Liver (tissue), 9 donors: ENCODE data around the gene ENG. TPM values are rescaled to one million over a fixed set of nuclear protein-coding genes. Genes with fewer than 3 reads are reported as not detected.

ENCODE experiments used
- DNase-seq: peaks from one replicate; pipeline ENCODE4 v3.0.0-alpha.2; 2017; ENCODE audit warnings: low spot score
- H3K27ac ChIP-seq, 2 donors: one replicate each; pipeline ENCODE4 v1.7.0; 2013; ENCODE audit warnings: inconsistent platforms in 2 of 2, low read length in 2 of 2, control low read depth in 1 of 2, low read depth in 1 of 2, mild to moderate bottlenecking in 1 of 2
- H3K27me3 ChIP-seq, 4 donors: one replicate each; pipeline versions ENCODE4 v1.6.1 to v1.7.0; 2013; ENCODE audit warnings: low read length in 3 of 4, inconsistent platforms in 1 of 4, mild to moderate bottlenecking in 1 of 4, moderate library complexity in 1 of 4; ENCODE audit not compliant: control insufficient read depth in 4 of 4, insufficient read depth in 4 of 4
- H3K36me3 ChIP-seq, 4 donors: one replicate each; pipeline versions ENCODE4 v1.6.1 to v1.7.0; 2013; ENCODE audit warnings: low read length in 3 of 4, mild to moderate bottlenecking in 3 of 4, low read depth in 1 of 4, moderate library complexity in 1 of 4; ENCODE audit not compliant: control insufficient read depth in 4 of 4, insufficient read depth in 3 of 4
- H3K4me1 ChIP-seq, 4 donors: one replicate each; pipeline versions ENCODE4 v1.6.1 to v1.7.0; 2013; ENCODE audit warnings: low read length in 3 of 4, mild to moderate bottlenecking in 3 of 4, moderate library complexity in 1 of 4; ENCODE audit not compliant: control insufficient read depth in 4 of 4, insufficient read depth in 4 of 4
- H3K4me3 ChIP-seq, 3 donors: one replicate each; pipeline versions ENCODE4 v1.6.1 to v1.7.0; 2013; ENCODE audit warnings: low read length in 3 of 3, control low read depth in 1 of 3, low read depth in 1 of 3, mild to moderate bottlenecking in 1 of 3
- H3K9ac ChIP-seq, 2 donors: one replicate each; pipeline ENCODE4 v1.7.0; 2013; ENCODE audit warnings: low read length in 2 of 2, mild to moderate bottlenecking in 2 of 2, moderate library complexity in 2 of 2, control low read depth in 1 of 2, low read depth in 1 of 2
- H3K9me3 ChIP-seq, 4 donors: one replicate each; pipeline versions ENCODE4 v1.6.1 to v1.7.0; 2013; ENCODE audit warnings: low read length in 3 of 4; ENCODE audit not compliant: control insufficient read depth in 4 of 4
- ATF3 ChIP-seq: IDR thresholded peaks from 2 replicates; pipeline ENCODE4 v1.6.1; 2016; ENCODE audit warnings: antibody characterized with exemption
- EGR1 ChIP-seq, 2 donors: IDR thresholded peaks; 2 replicates each; pipeline ENCODE4 v1.6.1; 2016 to 2018; ENCODE audit warnings: antibody characterized with exemption in 2 of 2, low read depth in 2 of 2
- FOXA1 ChIP-seq: IDR thresholded peaks from 2 replicates; pipeline ENCODE4 v1.6.1; 2016; ENCODE audit warnings: antibody characterized with exemption
- FOXA2 ChIP-seq: IDR thresholded peaks from 2 replicates; pipeline ENCODE4 v1.6.1; 2016; ENCODE audit warnings: antibody characterized with exemption
- GABPA ChIP-seq, 2 donors: IDR thresholded peaks in 1 of 2; conservative IDR thresholded peaks in 1 of 2; 2 replicates each; pipeline ENCODE4 v1.6.1; 2016; ENCODE audit warnings: antibody characterized with exemption in 2 of 2, mild to moderate bottlenecking in 1 of 2, moderate library complexity in 1 of 2
- HNF4A ChIP-seq, 2 donors: conservative IDR thresholded peaks; 2 replicates each; pipeline ENCODE4 v1.6.1; 2016; ENCODE audit warnings: antibody characterized with exemption in 2 of 2, mild to moderate bottlenecking in 2 of 2
- HNF4G ChIP-seq: IDR thresholded peaks from 2 replicates; pipeline ENCODE4 v1.6.1; 2016; ENCODE audit warnings: antibody characterized with exemption
- JUND ChIP-seq, 2 donors: IDR thresholded peaks; 2 replicates each; pipeline ENCODE4 v1.6.1; 2016; ENCODE audit warnings: antibody characterized with exemption in 2 of 2
- MAX ChIP-seq: IDR thresholded peaks from 2 replicates; pipeline ENCODE4 v1.6.1; 2016; ENCODE audit warnings: antibody characterized with exemption
- NR2F2 ChIP-seq: IDR thresholded peaks from 2 replicates; pipeline ENCODE4 v1.6.1; 2016; ENCODE audit warnings: antibody characterized with exemption
- RAD21 ChIP-seq, 2 donors: IDR thresholded peaks; 2 replicates each; pipeline ENCODE4 v1.6.1; 2016; ENCODE audit warnings: antibody characterized with exemption in 2 of 2, mild to moderate bottlenecking in 2 of 2
- REST ChIP-seq: IDR thresholded peaks from 2 replicates; pipeline ENCODE4 v1.6.1; 2016; ENCODE audit warnings: antibody characterized with exemption, mild to moderate bottlenecking
- RXRA ChIP-seq, 2 donors: IDR thresholded peaks; 2 replicates each; pipeline ENCODE4 v1.6.1; 2017 to 2018; ENCODE audit warnings: antibody characterized with exemption in 2 of 2, mild to moderate bottlenecking in 1 of 2
- SP1 ChIP-seq: IDR thresholded peaks from 2 replicates; pipeline ENCODE4 v1.6.1; 2018; ENCODE audit warnings: antibody characterized with exemption, mild to moderate bottlenecking
- TAF1 ChIP-seq: conservative IDR thresholded peaks from 2 replicates; pipeline ENCODE4 v1.6.1; 2016; ENCODE audit warnings: antibody characterized with exemption, mild to moderate bottlenecking
- YY1 ChIP-seq: IDR thresholded peaks from 2 replicates; pipeline ENCODE4 v1.6.1; 2016; ENCODE audit warnings: antibody characterized with exemption, mild to moderate bottlenecking
- WGBS: extraction: QIAGEN DNeasy Blood & Tissue Kit; methylation state at CpG from one replicate; pipeline ENCODE4 v1.1.7; 2013; 5-methylcytosine and 5-hydroxymethylcytosine counted together
- polyA plus RNA-seq, 2 donors: library from polyadenylated mRNA; stranded (reverse) in 1 of 2; unstranded in 1 of 2; fragments of 200-250 nt in 1 of 2; fragments of >200 nt in 1 of 2; fragmentation: Nextera tagmentation in 1 of 2; extraction: Ambion mirVana in 1 of 2; gene quantifications; one replicate each; pipeline versions ENCODE4 v1.2.1 to v1.2.3, GENCODE V29; 2013 to 2015
- total RNA-seq, 2 donors: library from RNA; depleted of rRNA; stranded (reverse); fragments of >200 nt; gene quantifications; one replicate each; pipeline ENCODE4 v1.2.3, GENCODE V29; 2014
- TF ChIP-seq, protein P1 (sequence below): IDR thresholded peaks from 2 replicates; pipeline ENCODE4 v1.6.1; 2016; ENCODE audit warnings: antibody characterized with exemption
- TF ChIP-seq, protein P2 (sequence below): fragments of 150-350 bp; IDR thresholded peaks from 2 replicates; pipeline ENCODE4 v1.5.1; 2017; ENCODE audit warnings: improper control_type of control experiment, low read depth, low read length; ENCODE audit not compliant: missing input control
- donor health status: healthy.
- donor health status: healthy.
- donor health status: healthy.
- donor health status: healthy.
- donor health status: healthy.

The ENG gene
- total and polyA plus RNA-seq, 4 donors: 12.8 to 91.3 (median 24.2) TPM

GRCh38 chr9:127853312-127854183 is 910 bp downstream of the ENG start:
- 69% methylated on average over 13 of the region's 13 CpGs for WGBS
- peak overlapping the region; percentile 21 to 64 for H3K9ac ChIP-seq
- H3K4me3 ChIP-seq: peak overlapping the region; percentile 53 to 61 (median 59)
- H3K27ac ChIP-seq: peak overlapping the region; percentile 78 to 81
- no peak for TF ChIP-seq MAX
- no peak for TF ChIP-seq SP1
- no peak for TF ChIP-seq RAD21 (IDR thresholded peaks at IDR 0.05)
- no peak for TF ChIP-seq ATF3
- no peak for TF ChIP-seq NR2F2
- no peak for TF ChIP-seq REST
- no peak for TF ChIP-seq JUND (IDR thresholded peaks at IDR 0.05)
- TF ChIP-seq HNF4A (conservative IDR thresholded peaks at IDR 0.05): no peak
- TF ChIP-seq, protein P1, sequence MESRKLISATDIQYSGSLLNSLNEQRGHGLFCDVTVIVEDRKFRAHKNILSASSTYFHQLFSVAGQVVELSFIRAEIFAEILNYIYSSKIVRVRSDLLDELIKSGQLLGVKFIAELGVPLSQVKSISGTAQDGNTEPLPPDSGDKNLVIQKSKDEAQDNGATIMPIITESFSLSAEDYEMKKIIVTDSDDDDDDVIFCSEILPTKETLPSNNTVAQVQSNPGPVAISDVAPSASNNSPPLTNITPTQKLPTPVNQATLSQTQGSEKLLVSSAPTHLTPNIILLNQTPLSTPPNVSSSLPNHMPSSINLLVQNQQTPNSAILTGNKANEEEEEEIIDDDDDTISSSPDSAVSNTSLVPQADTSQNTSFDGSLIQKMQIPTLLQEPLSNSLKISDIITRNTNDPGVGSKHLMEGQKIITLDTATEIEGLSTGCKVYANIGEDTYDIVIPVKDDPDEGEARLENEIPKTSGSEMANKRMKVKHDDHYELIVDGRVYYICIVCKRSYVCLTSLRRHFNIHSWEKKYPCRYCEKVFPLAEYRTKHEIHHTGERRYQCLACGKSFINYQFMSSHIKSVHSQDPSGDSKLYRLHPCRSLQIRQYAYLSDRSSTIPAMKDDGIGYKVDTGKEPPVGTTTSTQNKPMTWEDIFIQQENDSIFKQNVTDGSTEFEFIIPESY: no peak
- no peak for TF ChIP-seq FOXA2
- TF ChIP-seq TAF1: no peak
- TF ChIP-seq GABPA (IDR thresholded peaks at IDR 0.05 in 1 of 2, conservative IDR thresholded peaks at IDR 0.05 in 1 of 2): no peak
- no peak for TF ChIP-seq HNF4G
- TF ChIP-seq EGR1 (IDR thresholded peaks at IDR 0.05; ENCODE audit: low read depth in 2 of 2): no peak
- peaks cover 0 to 5% (median under 1%) of the 10 kb centered on the region in 4 donors for H3K4me1 ChIP-seq
- peaks cover 0 to 10% (median 1%) of the 10 kb centered on the region in 4 donors for H3K9me3 ChIP-seq
- H3K36me3 ChIP-seq: no peaks in the 10 kb centered on the region
- H3K27me3 ChIP-seq: no peaks in the 10 kb centered on the region
- no peak for DNase-seq

- Histone ChIP-seq H3K36me3 (no peaks in the 10 kb centered on the region), H3K4me3 (peak overlapping the region in 2 of 3 donors; percentile 53 to 61), H3K9me3 (peaks cover 0 to 10% (median 1%) of the 10 kb centered on the region in 4 donors), H3K27me3 (no peaks in the 10 kb centered on the region), H3K9ac (no peak overlapping the region), H3K27ac (peak overlapping the region in 1 of 2 donors; percentile 78), H3K4me1 (peaks cover 0 to 5% (median 0%) of the 10 kb centered on the region in 4 donors)
- WGBS: 79% methylated on average over 9 of the region's 9 CpGs
- DNase-seq: no peak
- TF ChIP-seq EGR1 (IDR thresholded peaks at IDR 0.05; ENCODE audit: low read depth in 2 of 2) (no peak), GABPA (IDR thresholded peaks at IDR 0.05 in 1 of 2, conservative IDR thresholded peaks at IDR 0.05 in 1 of 2) (no peak), JUND (IDR thresholded peaks at IDR 0.05) (no peak), FOXA2 (no peak), NR2F2 (no peak), RXRA (IDR thresholded peaks at IDR 0.05) (no peak), RAD21 (IDR thresholded peaks at IDR 0.05) (no peak), FOXA1 (no peak), TAF1 (no peak), YY1 (no peak), SP1 (no peak), MAX (no peak), ATF3 (no peak), HNF4A (conservative IDR thresholded peaks at IDR 0.05) (no peak)
- TF ChIP-seq, protein P1: no peak
- TF ChIP-seq, protein P2, sequence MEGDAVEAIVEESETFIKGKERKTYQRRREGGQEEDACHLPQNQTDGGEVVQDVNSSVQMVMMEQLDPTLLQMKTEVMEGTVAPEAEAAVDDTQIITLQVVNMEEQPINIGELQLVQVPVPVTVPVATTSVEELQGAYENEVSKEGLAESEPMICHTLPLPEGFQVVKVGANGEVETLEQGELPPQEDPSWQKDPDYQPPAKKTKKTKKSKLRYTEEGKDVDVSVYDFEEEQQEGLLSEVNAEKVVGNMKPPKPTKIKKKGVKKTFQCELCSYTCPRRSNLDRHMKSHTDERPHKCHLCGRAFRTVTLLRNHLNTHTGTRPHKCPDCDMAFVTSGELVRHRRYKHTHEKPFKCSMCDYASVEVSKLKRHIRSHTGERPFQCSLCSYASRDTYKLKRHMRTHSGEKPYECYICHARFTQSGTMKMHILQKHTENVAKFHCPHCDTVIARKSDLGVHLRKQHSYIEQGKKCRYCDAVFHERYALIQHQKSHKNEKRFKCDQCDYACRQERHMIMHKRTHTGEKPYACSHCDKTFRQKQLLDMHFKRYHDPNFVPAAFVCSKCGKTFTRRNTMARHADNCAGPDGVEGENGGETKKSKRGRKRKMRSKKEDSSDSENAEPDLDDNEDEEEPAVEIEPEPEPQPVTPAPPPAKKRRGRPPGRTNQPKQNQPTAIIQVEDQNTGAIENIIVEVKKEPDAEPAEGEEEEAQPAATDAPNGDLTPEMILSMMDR: no peak
Measured at GRCh38 chr9:127852829-127853228, 1.6 kb downstream of the ENG start.
